ENCODE results near the gene IGDCC3.

Gene IGDCC3

DNA sequence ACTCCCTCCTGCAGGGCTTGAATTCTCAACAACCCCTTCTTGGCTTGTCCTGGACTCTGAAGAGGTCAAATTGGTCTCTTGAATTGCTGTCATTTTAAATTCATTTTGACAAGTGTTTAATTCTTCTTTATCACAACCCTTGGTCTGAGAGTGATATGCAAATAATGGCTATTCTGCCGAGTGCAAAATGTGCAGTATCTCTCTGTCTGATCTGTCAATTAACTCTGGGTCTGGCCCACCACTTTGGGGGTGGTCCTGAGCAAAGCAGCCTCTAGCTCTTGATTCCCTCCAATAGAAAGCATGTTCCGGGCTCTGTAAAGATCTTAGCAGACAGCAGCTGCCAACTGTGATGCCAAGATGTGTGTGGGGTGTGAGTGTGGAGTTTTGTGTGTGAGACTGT, 2.2 kb upstream of the IGDCC3 start:
- Histone ChIP-seq H3K27me3 (ENCODE audit: insufficient read depth, poor library complexity, severe bottlenecking) (peaks cover 69% of the 10 kb centered on the region), H3K27ac (replicated peaks) (no peak overlapping the region), H3K4me3 (replicated peaks; ENCODE audit: insufficient read depth, low read length) (no peak overlapping the region)
- DNase-seq (ENCODE audit: low read depth in 1 of 2, low spot score in 1 of 2) = no peak
- TF ChIP-seq, protein P1, sequence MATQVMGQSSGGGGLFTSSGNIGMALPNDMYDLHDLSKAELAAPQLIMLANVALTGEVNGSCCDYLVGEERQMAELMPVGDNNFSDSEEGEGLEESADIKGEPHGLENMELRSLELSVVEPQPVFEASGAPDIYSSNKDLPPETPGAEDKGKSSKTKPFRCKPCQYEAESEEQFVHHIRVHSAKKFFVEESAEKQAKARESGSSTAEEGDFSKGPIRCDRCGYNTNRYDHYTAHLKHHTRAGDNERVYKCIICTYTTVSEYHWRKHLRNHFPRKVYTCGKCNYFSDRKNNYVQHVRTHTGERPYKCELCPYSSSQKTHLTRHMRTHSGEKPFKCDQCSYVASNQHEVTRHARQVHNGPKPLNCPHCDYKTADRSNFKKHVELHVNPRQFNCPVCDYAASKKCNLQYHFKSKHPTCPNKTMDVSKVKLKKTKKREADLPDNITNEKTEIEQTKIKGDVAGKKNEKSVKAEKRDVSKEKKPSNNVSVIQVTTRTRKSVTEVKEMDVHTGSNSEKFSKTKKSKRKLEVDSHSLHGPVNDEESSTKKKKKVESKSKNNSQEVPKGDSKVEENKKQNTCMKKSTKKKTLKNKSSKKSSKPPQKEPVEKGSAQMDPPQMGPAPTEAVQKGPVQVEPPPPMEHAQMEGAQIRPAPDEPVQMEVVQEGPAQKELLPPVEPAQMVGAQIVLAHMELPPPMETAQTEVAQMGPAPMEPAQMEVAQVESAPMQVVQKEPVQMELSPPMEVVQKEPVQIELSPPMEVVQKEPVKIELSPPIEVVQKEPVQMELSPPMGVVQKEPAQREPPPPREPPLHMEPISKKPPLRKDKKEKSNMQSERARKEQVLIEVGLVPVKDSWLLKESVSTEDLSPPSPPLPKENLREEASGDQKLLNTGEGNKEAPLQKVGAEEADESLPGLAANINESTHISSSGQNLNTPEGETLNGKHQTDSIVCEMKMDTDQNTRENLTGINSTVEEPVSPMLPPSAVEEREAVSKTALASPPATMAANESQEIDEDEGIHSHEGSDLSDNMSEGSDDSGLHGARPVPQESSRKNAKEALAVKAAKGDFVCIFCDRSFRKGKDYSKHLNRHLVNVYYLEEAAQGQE (IDR thresholded peaks at IDR 0.05; ENCODE audit: insufficient replicate concordance, low read depth) = no peak
- TF ChIP-seq SPI1 (IDR thresholded peaks at IDR 0.05; ENCODE audit: borderline replicate concordance, low read depth) = no peak
- no peak for TF ChIP-seq POLR2AphosphoS5 (IDR thresholded peaks at IDR 0.05; ENCODE audit: low read depth)
- no peak for TF ChIP-seq GABPA (IDR thresholded peaks at IDR 0.05; ENCODE audit: low read depth)
- TF ChIP-seq, protein P2, sequence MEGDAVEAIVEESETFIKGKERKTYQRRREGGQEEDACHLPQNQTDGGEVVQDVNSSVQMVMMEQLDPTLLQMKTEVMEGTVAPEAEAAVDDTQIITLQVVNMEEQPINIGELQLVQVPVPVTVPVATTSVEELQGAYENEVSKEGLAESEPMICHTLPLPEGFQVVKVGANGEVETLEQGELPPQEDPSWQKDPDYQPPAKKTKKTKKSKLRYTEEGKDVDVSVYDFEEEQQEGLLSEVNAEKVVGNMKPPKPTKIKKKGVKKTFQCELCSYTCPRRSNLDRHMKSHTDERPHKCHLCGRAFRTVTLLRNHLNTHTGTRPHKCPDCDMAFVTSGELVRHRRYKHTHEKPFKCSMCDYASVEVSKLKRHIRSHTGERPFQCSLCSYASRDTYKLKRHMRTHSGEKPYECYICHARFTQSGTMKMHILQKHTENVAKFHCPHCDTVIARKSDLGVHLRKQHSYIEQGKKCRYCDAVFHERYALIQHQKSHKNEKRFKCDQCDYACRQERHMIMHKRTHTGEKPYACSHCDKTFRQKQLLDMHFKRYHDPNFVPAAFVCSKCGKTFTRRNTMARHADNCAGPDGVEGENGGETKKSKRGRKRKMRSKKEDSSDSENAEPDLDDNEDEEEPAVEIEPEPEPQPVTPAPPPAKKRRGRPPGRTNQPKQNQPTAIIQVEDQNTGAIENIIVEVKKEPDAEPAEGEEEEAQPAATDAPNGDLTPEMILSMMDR (IDR thresholded peaks at IDR 0.05; ENCODE audit: insufficient read depth, low read length) = no peak

DNA sequence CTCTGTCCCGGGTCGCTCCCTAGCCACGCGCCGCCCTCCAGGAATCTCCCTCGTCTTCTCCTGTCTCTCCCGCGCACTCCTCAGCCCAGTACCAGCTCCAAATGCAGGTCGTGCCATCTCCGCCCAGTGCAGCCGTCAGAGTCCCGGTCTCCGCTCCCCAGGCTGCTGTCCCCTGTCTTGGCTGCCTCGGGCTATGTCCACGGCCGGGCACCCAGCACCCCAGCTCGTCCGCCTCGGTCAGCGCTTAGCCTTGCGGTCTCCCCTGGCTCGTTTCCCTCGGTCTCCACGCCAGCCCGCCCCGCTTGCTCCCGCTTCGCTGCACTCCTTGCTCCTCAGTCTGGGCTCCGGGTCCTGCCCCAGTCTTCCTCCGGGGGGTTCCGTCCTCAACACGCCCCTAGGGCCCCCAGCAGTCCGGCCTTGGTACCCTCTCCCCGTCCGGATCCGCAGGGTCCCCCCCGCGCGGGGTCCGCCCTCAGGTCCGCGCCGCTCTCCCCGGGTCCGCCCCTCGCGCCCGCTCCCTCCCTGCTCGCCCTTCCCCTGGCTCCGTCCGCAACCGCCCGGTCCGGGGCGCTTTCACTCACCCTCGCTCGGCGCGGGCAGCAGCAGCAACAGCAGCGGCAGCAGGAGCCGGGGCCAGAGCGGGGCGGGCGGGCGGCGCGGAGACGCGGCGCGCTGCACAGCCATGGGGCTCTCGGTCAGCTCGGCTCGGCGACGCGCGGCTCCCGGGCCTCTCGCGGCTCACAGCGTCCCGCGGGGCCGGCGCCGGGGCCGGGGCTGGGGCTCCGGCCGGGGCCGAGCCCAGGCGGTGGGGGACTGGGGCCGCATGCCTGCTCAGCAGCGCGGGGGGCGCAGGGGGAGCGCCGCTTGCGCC, 462 bp downstream of the IGDCC3 start:
- no peak for DNase-seq (ENCODE audit: low read depth in 1 of 2, low spot score in 1 of 2)
- Histone ChIP-seq H3K27me3 (ENCODE audit: insufficient read depth, poor library complexity, severe bottlenecking) (peaks cover 79% of the 10 kb centered on the region), H3K4me3 (replicated peaks; ENCODE audit: insufficient read depth, low read length) (no peak overlapping the region), H3K27ac (replicated peaks) (no peak overlapping the region)
- TF ChIP-seq, protein P1 (IDR thresholded peaks at IDR 0.05; ENCODE audit: insufficient replicate concordance, low read depth) = no peak
- TF ChIP-seq GABPA (IDR thresholded peaks at IDR 0.05; ENCODE audit: low read depth) = no peak
- TF ChIP-seq, protein P2 (IDR thresholded peaks at IDR 0.05; ENCODE audit: insufficient read depth, low read length) = no peak
- no peak for TF ChIP-seq SPI1 (IDR thresholded peaks at IDR 0.05; ENCODE audit: borderline replicate concordance, low read depth)

DNA sequence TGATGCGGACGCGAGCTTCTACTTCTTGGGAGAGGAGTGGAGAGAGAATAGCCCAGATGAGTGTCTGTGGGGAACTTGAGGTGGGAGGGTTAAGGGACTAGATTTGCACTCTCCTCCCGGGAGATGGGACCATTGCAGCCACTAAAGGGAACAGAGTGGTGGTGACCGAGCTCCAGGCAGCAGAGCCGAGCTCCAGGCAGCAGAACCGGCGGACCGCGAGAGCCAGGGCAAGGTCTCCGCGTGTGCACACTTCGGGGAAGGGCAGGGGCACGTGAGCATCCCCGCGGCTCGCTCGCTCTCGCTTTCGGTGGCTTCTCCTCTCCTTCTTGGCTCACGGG, 1.1 kb downstream of the IGDCC3 start:
- no peak for DNase-seq (ENCODE audit: low read depth in 1 of 2, low spot score in 1 of 2)
- TF ChIP-seq GABPA (IDR thresholded peaks at IDR 0.05; ENCODE audit: low read depth) (no peak), POLR2AphosphoS5 (IDR thresholded peaks at IDR 0.05; ENCODE audit: low read depth) (no peak), SPI1 (IDR thresholded peaks at IDR 0.05; ENCODE audit: borderline replicate concordance, low read depth) (no peak)
- TF ChIP-seq, protein P2 (IDR thresholded peaks at IDR 0.05; ENCODE audit: insufficient read depth, low read length) = no peak
- TF ChIP-seq, protein P1 (IDR thresholded peaks at IDR 0.05; ENCODE audit: insufficient replicate concordance, low read depth) = no peak

More for the DNA sequence above, 1.1 kb downstream of the IGDCC3 start:
- Histone ChIP-seq H3K4me3 (replicated peaks; ENCODE audit: insufficient read depth, low read length) (no peak overlapping the region), H3K27ac (replicated peaks) (no peak overlapping the region), H3K27me3 (ENCODE audit: insufficient read depth, poor library complexity, severe bottlenecking) (peaks cover 78% of the 10 kb centered on the region)
